NK-92 treated with Interleukin-12 subunit alpha and Interleukin-12 subunit beta, amount 100 ng/mL, for 24 hours (cell line): Measurements from ENCODE around the gene MPPED2.

Source experiments
- DNase-seq: peaks from one replicate; lab custom pipeline; 2025; lab: John Stamatoyannopoulos, UW

The MPPED2 gene

GRCh38 chr11:30586251-30587144, at the start of gene MPPED2:
Gene MPPED2, minus strand, starts transcription at chr11:30586353. Its CDS starts 5,980 bp downstream, at chr11:30580373.
- no peak for DNase-seq

- DNase-seq: no peak
Observed at GRCh38 chr11:30635401-30635989, 49.3 kb upstream of the MPPED2 start.

- no peak for DNase-seq
Observed at GRCh38 chr11:30631148-30631547, 45.0 kb upstream of the MPPED2 start.

- DNase-seq: no peak
Observed at GRCh38 chr11:30619767-30620166, 33.6 kb upstream of the MPPED2 start.

GRCh38 chr11:30617762-30618161, 31.6 kb upstream of the MPPED2 start:
- no peak for DNase-seq

GRCh38 chr11:30610628-30611027, 24.5 kb upstream of the MPPED2 start:
- DNase-seq: no peak

- no peak for DNase-seq
Observed at GRCh38 chr11:30608534-30608933, 22.4 kb upstream of the MPPED2 start.

GRCh38 chr11:30605036-30605605, 19.0 kb upstream of the MPPED2 start:
- DNase-seq: no peak

- DNase-seq: no peak
Observed at GRCh38 chr11:30603357-30603756, 17.2 kb upstream of the MPPED2 start.

- no peak for DNase-seq
Observed at GRCh38 chr11:30596832-30597231, 10.7 kb upstream of the MPPED2 start.

GRCh38 chr11:30595934-30596333, 9.8 kb upstream of the MPPED2 start:
- no peak for DNase-seq

- no peak for DNase-seq
Observed at GRCh38 chr11:30594646-30595411, 8.7 kb upstream of the MPPED2 start.

- no peak for DNase-seq
Observed at GRCh38 chr11:30587269-30587812, 1.2 kb upstream of the MPPED2 start.

- no peak for DNase-seq
Observed at GRCh38 chr11:30585892-30586250, 282 bp downstream of the MPPED2 start.

GRCh38 chr11:30585125-30585891, 845 bp downstream of the MPPED2 start:
- DNase-seq: no peak

GRCh38 chr11:30583476-30584280, 2.5 kb downstream of the MPPED2 start:
- no peak for DNase-seq

GRCh38 chr11:30582726-30583125, 3.4 kb downstream of the MPPED2 start:
- DNase-seq: no peak

GRCh38 chr11:30581675-30582074, 4.5 kb downstream of the MPPED2 start:
- DNase-seq: no peak

GRCh38 chr11:30580573-30580972, 5.6 kb downstream of the MPPED2 start:
- no peak for DNase-seq

GRCh38 chr11:30579415-30580175, 6.6 kb downstream of the MPPED2 start:
- no peak for DNase-seq
